Testis (tissue), 2 donors: Measurements from ENCODE around the gene PDZD7.

Source experiments
- POLR2A ChIP-seq: fragments of 450-650 bp; IDR thresholded peaks from one replicate; pipeline ENCODE4 v1.6.1; 2017; ENCODE audit warnings: antibody characterized with exemption, mild to moderate bottlenecking, moderate library complexity
- TF ChIP-seq, protein P1 (sequence below), 3 experiments: fragments of 450-650 bp in 2 of 3; fragments of 200-600 bp in 1 of 3; sonication (generic) in 1 of 3; IDR thresholded peaks; one replicate each; pipeline ENCODE4 v1.5.1; 2016 to 2019; ENCODE audit warnings: antibody characterized with exemption in 3 of 3, mild to moderate bottlenecking in 2 of 3, moderate library complexity in 1 of 3

DNA sequence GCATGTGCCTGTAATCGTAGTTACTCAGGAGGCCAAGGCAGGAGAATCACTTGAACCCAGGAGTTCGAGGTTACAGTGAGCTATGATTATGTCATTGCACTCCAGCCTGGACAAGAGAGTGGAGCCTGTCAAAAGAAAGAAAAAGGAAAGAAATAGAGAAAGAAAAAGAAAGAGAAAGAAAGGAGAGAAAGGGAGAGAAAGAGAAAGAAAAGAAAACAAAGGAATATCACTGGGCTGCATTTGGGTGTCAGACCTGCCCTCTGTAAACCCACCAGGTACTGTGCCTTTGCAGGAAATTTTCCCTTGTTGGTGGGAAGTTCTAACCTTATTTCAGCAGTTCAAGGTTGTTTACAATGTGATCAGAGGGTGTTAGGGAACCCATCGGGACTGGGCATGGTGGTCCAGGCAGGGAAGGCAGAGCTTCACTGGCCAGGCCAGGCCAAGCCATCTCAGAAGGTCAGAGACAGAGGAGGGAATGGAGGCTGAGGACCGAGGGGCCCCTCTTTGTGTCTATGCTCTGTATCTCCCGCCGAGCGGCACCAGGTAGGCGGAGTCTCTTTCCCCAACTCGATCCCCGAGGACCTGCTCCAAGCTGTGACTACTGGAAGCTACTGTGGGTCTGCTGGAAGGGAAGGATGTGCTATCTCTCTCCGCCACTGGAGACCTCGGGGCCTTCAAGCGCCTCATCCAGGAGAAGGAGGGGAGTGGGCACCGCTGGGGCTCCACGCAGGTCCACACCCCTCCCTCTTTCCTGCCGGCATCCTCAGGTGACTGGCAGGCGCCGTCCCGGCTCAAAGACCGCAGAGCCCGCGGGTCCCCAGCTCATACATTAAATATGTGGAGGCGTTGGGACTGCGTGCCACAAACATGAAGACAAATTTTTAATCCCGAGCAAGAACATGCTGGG, 15.7 kb upstream of the PDZD7 start:
- no peak for TF ChIP-seq POLR2A
- TF ChIP-seq, protein P1, sequence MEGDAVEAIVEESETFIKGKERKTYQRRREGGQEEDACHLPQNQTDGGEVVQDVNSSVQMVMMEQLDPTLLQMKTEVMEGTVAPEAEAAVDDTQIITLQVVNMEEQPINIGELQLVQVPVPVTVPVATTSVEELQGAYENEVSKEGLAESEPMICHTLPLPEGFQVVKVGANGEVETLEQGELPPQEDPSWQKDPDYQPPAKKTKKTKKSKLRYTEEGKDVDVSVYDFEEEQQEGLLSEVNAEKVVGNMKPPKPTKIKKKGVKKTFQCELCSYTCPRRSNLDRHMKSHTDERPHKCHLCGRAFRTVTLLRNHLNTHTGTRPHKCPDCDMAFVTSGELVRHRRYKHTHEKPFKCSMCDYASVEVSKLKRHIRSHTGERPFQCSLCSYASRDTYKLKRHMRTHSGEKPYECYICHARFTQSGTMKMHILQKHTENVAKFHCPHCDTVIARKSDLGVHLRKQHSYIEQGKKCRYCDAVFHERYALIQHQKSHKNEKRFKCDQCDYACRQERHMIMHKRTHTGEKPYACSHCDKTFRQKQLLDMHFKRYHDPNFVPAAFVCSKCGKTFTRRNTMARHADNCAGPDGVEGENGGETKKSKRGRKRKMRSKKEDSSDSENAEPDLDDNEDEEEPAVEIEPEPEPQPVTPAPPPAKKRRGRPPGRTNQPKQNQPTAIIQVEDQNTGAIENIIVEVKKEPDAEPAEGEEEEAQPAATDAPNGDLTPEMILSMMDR (IDR thresholded peaks at IDR 0.05), result no peak
